Measurements from ENCODE around the gene MKRN2OS. TPM values are rescaled to one million over a fixed set of nuclear protein-coding genes. Genes with fewer than 3 reads are reported as not detected.

Gene MKRN2OS
- total RNA-seq, 1 donor from 2014 or later = not detected

DNA sequence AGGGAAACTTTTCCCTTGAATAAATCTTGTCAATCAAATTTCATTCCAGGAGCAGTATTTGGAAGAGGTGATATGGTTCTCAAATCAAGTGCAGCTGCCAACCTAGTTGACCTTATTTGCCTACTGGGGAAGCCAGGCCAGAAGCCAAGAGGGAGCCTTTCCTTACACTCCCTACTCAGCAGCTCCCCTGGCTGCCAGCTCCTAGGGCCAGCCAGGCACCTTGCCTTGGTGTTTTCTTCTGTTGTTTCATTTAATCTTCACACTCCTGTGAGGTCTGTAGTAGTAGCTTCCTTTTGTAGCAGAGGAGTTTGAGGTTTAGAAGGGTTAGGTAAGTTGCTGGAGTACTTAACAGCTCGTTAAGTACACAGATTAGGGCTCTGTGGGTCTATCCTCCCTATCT, 22.6 kb downstream of the MKRN2OS start:
- intact Hi-C loops (cut with DNase I) = no loop called here
- ATAC-seq (ENCODE audit: poor library complexity) = peak; percentile 94
- peak; percentile 66 for DNase-seq

GRCh38 chr3:12521010-12521409, 24.3 kb downstream of the MKRN2OS start:
- ATAC-seq (ENCODE audit: poor library complexity) = no peak
- intact Hi-C loops (cut with DNase I) = no loop called here

GRCh38 chr3:12518261-12519028, 26.9 kb downstream of the MKRN2OS start:
- peak; percentile 40 for ATAC-seq (ENCODE audit: poor library complexity)
- DNase-seq = no peak
- intact Hi-C loops (cut with DNase I) = no loop called here

More at GRCh38 chr3:12521010-12521409, 24.3 kb downstream of the MKRN2OS start:
- DNase-seq = no peak

GRCh38 chr3:12516873-12517272, 28.4 kb downstream of the MKRN2OS start:
- intact Hi-C loops (cut with DNase I) = no loop called here

DNA sequence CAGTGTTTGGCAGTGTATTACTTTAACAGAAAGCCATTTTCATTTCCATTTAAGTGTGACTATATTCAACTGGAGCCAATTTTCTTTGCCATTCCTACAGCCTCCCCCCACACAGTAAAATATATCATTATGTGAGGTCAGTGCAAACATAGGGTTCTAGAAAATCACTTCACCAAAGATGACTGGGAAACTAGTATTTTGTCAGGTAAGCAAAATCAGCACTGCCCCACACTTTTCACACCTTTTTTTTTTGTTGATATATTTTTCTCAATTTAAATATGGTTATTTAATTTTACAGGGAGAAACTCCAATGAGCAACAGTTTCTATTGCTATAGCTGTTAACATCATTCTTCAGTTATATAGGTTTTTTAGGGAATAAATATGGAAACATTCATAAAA, 29.7 kb downstream of the MKRN2OS start:
- intact Hi-C loops (cut with DNase I) = no loop called here
- ATAC-seq (ENCODE audit: poor library complexity) = no peak
- no peak for DNase-seq

More at GRCh38 chr3:12516873-12517272, 28.4 kb downstream of the MKRN2OS start:
- ATAC-seq (ENCODE audit: poor library complexity) (no peak), DNase-seq (no peak)

DNA sequence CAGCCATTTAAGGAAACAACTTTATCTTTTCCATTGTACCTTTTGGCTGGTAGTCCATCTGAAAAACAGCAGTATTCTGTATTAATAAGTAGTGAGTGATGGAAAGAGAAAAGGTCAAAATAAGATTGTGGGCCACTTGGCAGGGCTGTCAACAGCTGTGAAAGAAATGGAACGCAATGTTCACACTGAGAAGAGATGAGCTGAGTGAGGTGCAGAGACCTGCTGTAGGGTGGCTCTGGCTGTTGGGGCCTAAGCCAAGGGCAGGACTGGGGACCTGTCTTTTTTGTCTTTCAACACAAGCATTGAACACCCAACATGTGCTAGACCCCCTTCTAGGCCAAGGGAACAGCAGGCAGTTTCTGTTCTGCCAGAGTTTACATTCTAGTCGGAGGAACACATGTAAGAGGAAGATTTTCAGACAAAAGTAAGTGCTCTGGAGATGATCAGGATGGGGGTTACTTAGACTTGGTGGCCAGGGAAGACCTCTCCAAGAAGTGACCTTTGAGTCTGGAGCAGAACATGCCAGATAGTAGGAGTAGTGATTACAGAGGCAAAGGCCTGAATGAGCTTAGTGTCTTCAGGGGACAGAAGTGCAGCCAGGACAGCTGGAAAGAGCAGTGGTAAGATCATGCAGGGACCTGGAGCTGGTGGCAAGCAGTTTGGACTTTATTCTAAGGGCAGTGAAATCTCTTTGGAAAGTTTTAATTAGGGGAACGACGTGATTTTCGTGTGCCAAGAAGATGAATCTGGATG, 31.4 kb downstream of the MKRN2OS start:
- ATAC-seq (ENCODE audit: poor library complexity) = peak; percentile 93
- intact Hi-C loops (cut with DNase I) = no loop called here
- peak; percentile 47 for DNase-seq

GRCh38 chr3:12512534-12513118, 32.7 kb downstream of the MKRN2OS start:
- ATAC-seq (ENCODE audit: poor library complexity) (no peak), DNase-seq (no peak)
- intact Hi-C loops (cut with DNase I) = no loop called here

GRCh38 chr3:12509466-12509865, 35.8 kb downstream of the MKRN2OS start:
- ATAC-seq (ENCODE audit: poor library complexity) (no peak), DNase-seq (no peak)
- intact Hi-C loops (cut with DNase I) = no loop called here

DNA sequence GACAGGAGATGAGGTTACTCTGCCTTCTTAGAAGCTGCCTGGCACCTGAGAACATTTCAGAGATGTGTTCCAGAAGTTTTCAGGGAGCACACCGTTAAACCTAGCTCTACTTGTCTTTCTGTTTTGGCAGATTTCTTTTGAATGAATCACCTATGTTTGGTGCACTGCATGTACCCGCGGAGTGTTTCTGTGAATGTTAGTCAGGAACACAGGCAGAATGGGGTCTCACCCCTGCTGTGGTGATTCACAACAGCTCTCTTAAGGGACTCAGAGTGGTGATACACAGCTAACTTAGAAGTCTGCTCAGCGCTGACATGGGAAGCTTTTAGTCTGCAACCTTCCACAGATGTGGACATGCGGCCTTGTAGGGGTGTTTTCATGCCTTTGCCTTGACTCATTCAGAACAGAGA, 37.0 kb downstream of the MKRN2OS start:
- DNase-seq (no peak), ATAC-seq (ENCODE audit: poor library complexity) (peak; percentile 34)
- intact Hi-C loops (cut with DNase I) = no loop called here

DNA sequence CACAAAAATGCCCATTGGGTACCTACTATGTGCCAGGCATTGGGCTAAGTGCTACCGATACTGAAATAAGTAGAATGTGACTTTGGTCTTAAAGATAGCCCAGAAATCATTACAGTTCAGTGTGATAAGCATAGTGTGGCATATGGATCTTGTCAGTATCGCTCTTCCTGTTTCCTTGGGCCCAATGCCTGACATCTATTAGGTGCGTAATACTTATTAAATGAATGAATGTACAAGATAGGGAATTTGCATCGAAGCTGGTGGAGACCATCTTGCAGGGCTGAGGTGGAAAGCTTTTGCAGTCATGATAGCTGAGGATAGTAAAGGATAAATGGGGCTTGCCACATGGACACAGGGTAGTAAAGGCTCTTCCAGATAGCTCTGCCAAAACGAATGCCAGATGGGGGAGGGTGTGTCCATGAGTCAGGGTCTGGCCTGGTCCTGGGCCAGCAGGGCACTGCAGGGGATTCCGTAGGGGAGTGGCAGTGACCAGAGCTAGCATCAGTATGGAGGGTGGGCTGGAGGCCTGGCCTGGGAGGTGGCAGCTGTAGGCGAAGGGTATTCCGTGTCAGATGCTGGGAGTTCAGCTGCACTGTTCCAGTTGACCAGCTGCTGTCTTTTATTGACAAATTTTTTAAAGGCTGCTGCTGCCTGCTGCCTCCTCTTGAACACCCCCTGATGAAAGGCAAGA, 37.6 kb downstream of the MKRN2OS start:
- peak; percentile 26 for ATAC-seq (ENCODE audit: poor library complexity)
- intact Hi-C loops (cut with DNase I) = no loop called here
- no peak for DNase-seq

DNA sequence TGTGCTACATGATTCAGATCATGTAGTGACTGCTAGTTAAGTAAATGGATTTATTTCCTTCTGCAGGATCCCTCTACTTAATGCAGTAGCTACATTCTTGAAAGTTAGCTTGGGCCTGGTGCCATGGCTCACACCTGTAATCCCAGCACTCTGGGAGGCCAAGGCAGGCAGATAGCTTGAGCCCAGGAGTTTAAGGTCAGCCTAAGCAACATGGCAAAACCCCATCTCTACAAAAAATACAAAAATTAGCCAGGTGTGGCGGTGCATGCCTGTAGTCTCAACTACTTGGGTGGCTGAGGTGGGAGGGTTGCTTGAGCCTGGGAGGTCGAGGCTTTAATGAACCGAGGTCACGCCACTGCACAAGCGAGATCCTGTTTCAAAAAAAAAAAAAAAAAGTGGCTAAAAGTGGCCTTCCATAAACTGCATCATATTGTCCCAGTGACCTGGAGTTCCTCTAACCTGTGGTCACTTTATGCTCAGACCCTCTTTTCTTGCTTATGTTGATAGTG, 39.0 kb downstream of the MKRN2OS start:
- DNase-seq (no peak), ATAC-seq (ENCODE audit: poor library complexity) (no peak)
- intact Hi-C loops (cut with DNase I) = no loop called here

DNA sequence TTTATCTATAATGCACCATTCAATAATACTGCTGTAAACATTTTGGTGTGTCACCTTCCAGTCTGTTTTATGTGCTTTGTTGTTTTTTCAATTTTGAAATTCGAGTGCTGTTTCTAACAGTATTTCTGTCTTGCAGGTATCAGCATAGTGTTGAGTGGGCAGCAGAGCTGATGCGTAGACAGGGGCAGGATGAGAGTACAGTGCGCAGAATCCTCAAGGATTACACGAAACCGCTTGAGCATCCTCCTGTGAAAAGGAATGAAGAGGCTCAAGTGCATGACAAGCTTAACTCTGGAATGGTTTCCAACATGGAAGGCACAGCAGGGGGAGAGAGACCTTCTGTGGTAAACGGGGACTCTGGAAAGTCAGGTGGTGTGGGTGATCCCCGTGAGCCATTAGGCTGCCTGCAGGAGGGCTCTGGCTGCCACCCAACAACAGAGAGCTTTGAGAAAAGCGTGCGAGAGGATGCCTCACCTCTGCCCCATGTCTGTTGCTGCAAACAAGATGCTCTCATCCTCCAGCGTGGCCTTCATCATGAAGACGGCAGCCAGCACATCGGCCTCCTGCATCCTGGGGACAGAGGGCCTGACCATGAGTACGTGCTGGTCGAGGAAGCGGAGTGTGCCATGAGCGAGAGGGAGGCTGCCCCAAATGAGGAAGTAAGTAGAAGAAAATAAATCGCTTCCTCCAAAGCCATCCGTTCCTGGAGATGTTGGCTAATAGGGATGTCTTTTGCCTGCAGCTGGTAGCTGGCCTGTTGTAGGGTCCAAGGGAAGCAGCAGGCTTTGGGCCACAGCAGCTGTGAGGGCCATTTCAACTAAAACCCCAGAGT, 42.0 kb downstream of the MKRN2OS start:
- intact Hi-C loops (cut with DNase I) = no loop called here
- no peak for ATAC-seq (ENCODE audit: poor library complexity)
- DNase-seq = peak; percentile 50

- DNase-seq (no peak), ATAC-seq (ENCODE audit: poor library complexity) (peak; percentile 78)
- intact Hi-C loops (cut with DNase I) = no loop called here
Observed at GRCh38 chr3:12501360-12502020, 43.8 kb downstream of the MKRN2OS start.

GRCh38 chr3:12499474-12499873, 45.8 kb downstream of the MKRN2OS start:
- ATAC-seq (ENCODE audit: poor library complexity) (no peak), DNase-seq (no peak)
- intact Hi-C loops (cut with DNase I) = no loop called here

GRCh38 chr3:12496453-12496761, 48.9 kb downstream of the MKRN2OS start:
- DNase-seq (no peak), ATAC-seq (ENCODE audit: poor library complexity) (no peak)
- intact Hi-C loops (cut with DNase I) = no loop called here

DNA sequence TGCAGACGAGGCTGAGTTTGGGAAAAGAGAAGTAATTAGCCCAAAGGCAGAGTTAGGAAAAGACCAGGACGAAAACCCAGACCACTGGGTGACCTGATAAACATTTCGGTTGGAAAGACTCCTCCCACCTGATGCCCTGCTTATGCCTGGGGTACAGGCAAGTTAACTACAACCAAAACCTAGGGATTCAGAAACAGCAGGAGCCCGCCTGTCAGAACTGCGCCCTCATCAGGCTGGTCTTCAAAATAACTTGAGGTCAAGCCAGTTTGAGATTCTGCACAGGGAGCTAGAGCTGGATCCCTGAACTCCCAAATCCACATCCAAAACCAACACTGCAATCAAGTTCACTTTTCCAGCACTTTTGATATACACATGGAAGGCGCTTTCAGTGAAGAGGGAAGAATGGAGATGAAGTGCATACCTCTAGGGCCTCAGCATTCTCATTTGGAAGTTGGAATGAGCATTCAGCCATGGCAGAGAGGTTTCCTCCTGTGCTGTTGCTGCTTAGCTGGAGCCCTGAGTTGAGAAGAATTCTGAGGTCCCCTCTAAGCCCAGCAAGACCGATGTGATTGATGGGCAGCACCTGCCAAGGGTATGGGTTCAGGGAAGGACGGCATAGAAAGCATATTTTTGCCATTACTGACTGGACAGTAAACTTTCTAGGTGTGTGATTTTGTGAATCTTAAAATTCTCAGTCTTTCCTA, 49.4 kb downstream of the MKRN2OS start:
- no peak for ATAC-seq (ENCODE audit: poor library complexity)
- intact Hi-C loops (cut with DNase I) = no loop called here
- DNase-seq = no peak

- intact Hi-C loops (cut with DNase I) = no loop called here
- ATAC-seq (ENCODE audit: poor library complexity) (no peak), DNase-seq (no peak)
Observed at GRCh38 chr3:12490547-12490946, 54.8 kb downstream of the MKRN2OS start.
